Measurements from ENCODE around the gene QRICH2. TPM values are rescaled to one million over a fixed set of nuclear protein-coding genes. Genes with fewer than 3 reads are reported as not detected.
"Not testable (repeated sequence)": the region's sequence is repeated elsewhere in the genome, so short reads cannot be mapped to it uniquely, and the experiment has no call there.

The QRICH2 gene
- total RNA-seq, 1 experiment from 2014 or later, result 4.7 TPM

DNA sequence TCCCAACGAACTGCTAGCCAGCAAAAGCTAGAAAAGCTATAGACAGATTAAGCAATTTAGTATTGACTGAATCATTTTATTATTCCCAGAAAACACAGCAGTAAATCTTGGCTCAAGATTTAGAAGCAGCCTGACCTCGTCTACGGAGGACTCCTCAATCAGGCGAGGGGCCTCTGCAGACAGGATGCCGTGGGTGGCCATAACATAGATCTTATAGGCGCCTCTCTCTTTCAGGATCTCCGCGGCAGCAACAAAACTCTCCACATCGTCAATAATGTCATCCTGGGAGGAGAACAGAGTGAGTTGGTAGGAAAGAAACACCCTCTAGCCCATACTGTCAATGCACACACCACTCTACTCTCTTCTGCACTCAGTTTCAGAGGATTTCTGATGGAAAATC lies 4.7 kb upstream of the QRICH2 start:
- no peaks in the 10 kb centered on the region for H3K9me3 ChIP-seq (replicated peaks)
- H3K27me3 ChIP-seq (replicated peaks), result no peaks in the 10 kb centered on the region
- no peak overlapping the region for H3K4me3 ChIP-seq
- H3K4me1 ChIP-seq (replicated peaks), result 0 out of 2 replicates have a peak, but pooled peaks cover 3% of the 10 kb centered on the region
- H3K27ac ChIP-seq, result no peak overlapping the region
- DNase-seq (ENCODE audit: low read depth in 1 of 2, low spot score in 2 of 2), result no peak
- H3K36me3 ChIP-seq, result peaks cover 73% of the 10 kb centered on the region

- Histone ChIP-seq H3K4me1 (replicated peaks) (no peaks in the 10 kb centered on the region), H3K27ac (no peak overlapping the region), H3K9me3 (replicated peaks) (no peaks in the 10 kb centered on the region), H3K4me3 (no peak overlapping the region), H3K27me3 (replicated peaks) (no peaks in the 10 kb centered on the region), H3K36me3 (peaks cover 62% of the 10 kb centered on the region)
- no peak for DNase-seq (ENCODE audit: low read depth in 1 of 2, low spot score in 2 of 2)
Observed at GRCh38 chr17:76309461-76309860, 1.4 kb upstream of the QRICH2 start.

DNA sequence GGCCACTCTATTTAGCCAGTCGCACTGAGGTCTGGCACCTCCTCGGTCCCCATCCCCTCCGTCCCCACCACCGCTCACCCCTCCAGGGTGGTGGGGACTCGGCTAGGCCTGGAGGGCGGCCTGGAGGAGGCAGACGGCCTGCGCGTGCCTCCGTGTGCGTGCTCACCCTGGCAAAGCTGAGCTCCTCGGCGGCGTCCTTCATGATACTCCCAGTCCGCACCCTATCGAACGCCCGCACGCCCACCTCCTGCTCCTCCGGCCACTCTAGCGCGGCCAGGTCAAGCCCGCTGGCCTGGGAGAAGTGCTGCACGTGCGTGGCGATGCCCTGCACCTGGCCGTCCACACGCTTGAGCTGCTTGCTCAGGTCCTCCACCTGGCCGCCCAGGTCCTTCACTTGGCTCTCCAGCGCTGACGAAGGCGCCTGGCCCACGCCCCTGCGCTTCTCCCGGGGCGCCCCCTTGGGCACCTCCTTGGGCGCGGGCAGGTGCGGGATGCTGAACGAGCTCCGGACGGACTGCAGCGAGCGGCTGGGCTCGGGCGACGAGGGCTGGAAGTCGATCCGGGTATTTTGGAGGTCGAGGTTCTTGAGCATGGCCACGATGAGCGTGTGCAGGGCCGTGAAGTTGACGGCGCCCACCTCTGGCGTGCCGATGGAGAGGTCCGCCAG lies 644 bp downstream of the QRICH2 start:
- Histone ChIP-seq H3K27me3 (replicated peaks) (no peaks in the 10 kb centered on the region), H3K36me3 (peaks cover 45% of the 10 kb centered on the region), H3K9me3 (replicated peaks) (no peaks in the 10 kb centered on the region), H3K27ac (no peak overlapping the region), H3K4me1 (replicated peaks) (no peaks in the 10 kb centered on the region), H3K4me3 (no peak overlapping the region)
- DNase-seq (ENCODE audit: low read depth in 1 of 2, low spot score in 2 of 2), result no peak

DNA sequence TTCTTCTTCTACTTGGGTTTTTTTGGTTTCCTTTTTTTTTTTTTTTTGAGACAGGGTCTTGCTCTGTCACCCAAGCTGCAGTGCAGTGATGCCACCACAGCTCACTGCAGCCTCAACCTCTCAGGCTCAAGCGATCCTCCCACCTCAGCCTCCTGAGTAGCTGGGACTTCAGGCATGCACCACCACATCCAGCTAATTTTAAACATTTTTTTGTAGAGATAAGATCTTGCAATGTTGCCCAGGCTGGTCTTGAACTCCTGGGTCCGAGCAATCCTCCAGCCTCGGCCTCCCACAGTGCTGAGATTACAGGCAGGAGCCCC lies 3.0 kb downstream of the QRICH2 start:
- not testable (repeated sequence) for H3K4me3 ChIP-seq; DNase-seq (ENCODE audit: low read depth in 1 of 2, low spot score in 2 of 2); H3K27ac ChIP-seq; H3K4me1 ChIP-seq (replicated peaks); H3K9me3 ChIP-seq (replicated peaks); H3K27me3 ChIP-seq (replicated peaks)
- peaks cover 22% of the 10 kb centered on the region for H3K36me3 ChIP-seq

DNA sequence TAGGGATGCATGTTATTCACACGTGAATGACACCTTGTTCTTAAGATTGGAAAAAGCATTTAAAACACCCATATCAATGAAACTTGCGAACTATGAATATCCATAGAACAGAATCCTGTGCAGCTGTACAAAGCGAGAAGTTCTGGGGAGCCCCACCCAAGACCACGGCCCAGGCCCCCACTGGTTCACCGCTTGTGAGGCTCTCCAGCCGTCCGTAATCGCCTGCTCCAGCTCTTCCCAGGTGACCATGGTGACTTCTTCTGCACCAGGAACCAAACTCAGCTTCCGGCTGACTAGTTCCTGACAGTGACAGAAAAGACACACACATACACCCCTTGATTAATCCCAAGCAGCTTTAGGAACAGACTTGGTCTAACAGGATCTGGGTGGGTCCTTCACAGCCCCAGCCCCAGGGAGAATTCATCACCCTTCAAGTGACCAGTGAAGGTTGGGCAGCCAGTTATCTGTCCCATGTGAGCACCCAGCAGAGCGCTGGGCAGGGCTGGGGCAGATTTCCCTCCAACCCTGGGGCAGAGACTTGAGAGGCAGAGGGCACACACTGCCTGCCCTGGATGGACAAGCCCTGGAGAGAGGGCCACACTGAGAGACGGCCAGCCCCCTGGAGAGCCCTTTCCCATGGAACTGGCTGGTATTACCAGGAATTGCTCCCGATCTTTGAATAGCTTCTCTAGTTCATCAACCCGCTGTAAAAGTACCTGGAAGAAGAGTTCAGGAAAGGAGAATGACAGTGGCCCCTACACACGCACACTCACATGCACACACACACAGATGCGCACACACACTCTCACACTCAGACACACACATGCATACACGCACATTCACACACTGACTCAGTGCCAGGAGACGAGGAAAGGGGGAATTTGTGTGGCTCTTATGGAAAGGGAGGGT lies 3.6 kb downstream of the QRICH2 start:
- Histone ChIP-seq H3K9me3 (replicated peaks) (no peaks in the 10 kb centered on the region), H3K4me3 (no peak overlapping the region), H3K27me3 (replicated peaks) (no peaks in the 10 kb centered on the region), H3K36me3 (peaks cover 19% of the 10 kb centered on the region), H3K4me1 (replicated peaks) (no peaks in the 10 kb centered on the region), H3K27ac (no peak overlapping the region)
- no peak for DNase-seq (ENCODE audit: low read depth in 1 of 2, low spot score in 2 of 2)

DNA sequence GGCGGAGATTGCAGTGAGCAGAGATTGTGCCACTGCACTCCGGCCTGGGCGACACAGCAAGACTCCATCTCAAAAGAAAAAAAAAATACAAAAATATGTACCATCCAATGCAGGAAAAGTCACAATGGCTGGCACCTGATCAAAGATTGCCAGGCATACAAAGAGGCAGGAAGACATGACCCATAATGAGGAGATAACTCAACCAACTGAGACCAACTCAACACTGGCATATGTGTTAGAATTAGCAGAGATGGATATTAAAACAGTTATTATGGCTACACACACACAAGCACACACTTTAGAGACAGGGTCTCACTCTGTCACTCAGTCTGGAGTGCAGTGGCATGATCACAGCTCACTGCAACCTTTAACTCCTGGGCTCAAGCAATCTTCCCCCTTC lies 10.6 kb downstream of the QRICH2 start:
- DNase-seq (ENCODE audit: low read depth in 1 of 2, low spot score in 2 of 2), result no peak
- no peak overlapping the region for H3K4me3 ChIP-seq
- H3K4me1 ChIP-seq (replicated peaks), result no peaks in the 10 kb centered on the region
- no peaks in the 10 kb centered on the region for H3K9me3 ChIP-seq (replicated peaks)
- H3K36me3 ChIP-seq, result peaks cover 17% of the 10 kb centered on the region
- no peaks in the 10 kb centered on the region for H3K27me3 ChIP-seq (replicated peaks)
- H3K27ac ChIP-seq, result no peak overlapping the region

- no peaks in the 10 kb centered on the region for H3K4me1 ChIP-seq (replicated peaks)
- H3K9me3 ChIP-seq (replicated peaks), result no peaks in the 10 kb centered on the region
- H3K4me3 ChIP-seq, result no peak overlapping the region
- peaks cover 18% of the 10 kb centered on the region for H3K36me3 ChIP-seq
- DNase-seq (ENCODE audit: low read depth in 1 of 2, low spot score in 2 of 2), result no peak
- H3K27ac ChIP-seq, result no peak overlapping the region
- no peaks in the 10 kb centered on the region for H3K27me3 ChIP-seq (replicated peaks)
Observed at GRCh38 chr17:76296889-76297288, 11.2 kb downstream of the QRICH2 start.

- Histone ChIP-seq H3K4me1 (replicated peaks) (no peaks in the 10 kb centered on the region), H3K9me3 (replicated peaks) (no peaks in the 10 kb centered on the region), H3K4me3 (no peak overlapping the region), H3K36me3 (peaks cover 24% of the 10 kb centered on the region), H3K27ac (no peak overlapping the region), H3K27me3 (replicated peaks) (no peaks in the 10 kb centered on the region)
- DNase-seq (ENCODE audit: low read depth in 1 of 2, low spot score in 2 of 2), result no peak
Observed at GRCh38 chr17:76296186-76296585, 11.9 kb downstream of the QRICH2 start.

DNA sequence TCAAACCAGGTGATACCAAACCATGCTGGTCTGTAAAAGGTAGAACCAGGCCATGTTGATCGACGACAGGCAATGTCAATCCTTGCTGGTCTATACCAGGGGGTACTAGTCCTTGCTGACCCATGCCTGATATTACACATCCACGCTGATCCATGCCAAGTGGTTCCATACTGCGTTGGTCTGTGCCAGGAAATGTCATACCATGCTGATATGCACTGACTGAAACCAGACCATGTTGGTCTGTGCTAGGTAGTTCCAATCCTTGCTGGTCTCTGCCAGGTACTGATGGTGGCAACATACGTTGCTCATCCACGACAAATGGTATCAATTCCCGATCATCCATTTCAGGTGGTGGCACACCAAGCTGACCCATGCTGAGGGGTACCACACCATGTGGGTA lies 15.0 kb downstream of the QRICH2 start:
- Histone ChIP-seq H3K9me3 (replicated peaks) (no peaks in the 10 kb centered on the region), H3K27me3 (replicated peaks) (no peaks in the 10 kb centered on the region), H3K4me1 (replicated peaks) (no peaks in the 10 kb centered on the region), H3K4me3 (no peak overlapping the region), H3K27ac (no peak overlapping the region), H3K36me3 (peaks cover 36% of the 10 kb centered on the region)
- DNase-seq (ENCODE audit: low read depth in 1 of 2, low spot score in 2 of 2), result no peak

DNA sequence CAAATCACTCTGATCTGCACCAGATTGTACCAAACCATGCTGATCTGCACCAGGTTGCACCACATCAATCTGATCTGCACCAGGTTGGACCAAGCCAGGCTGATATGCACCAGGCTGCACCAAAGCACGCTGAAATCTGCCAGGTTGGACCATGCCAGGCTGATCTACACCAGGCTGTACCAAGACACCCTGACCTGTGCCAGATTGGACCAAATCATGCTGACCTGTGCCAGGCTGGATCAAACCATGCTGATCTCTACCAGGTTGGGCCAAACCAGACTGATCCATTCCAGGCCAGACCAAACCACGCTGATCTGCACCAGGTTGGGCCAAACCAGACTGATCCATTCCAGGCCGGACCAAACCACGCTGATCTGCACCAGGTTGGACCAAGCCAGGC lies 15.5 kb downstream of the QRICH2 start:
- no peaks in the 10 kb centered on the region for H3K27me3 ChIP-seq (replicated peaks)
- peaks cover 36% of the 10 kb centered on the region for H3K36me3 ChIP-seq
- no peak overlapping the region for H3K4me3 ChIP-seq
- DNase-seq (ENCODE audit: low read depth in 1 of 2, low spot score in 2 of 2), result no peak
- H3K4me1 ChIP-seq (replicated peaks), result no peaks in the 10 kb centered on the region
- no peak overlapping the region for H3K27ac ChIP-seq
- no peaks in the 10 kb centered on the region for H3K9me3 ChIP-seq (replicated peaks)

DNA sequence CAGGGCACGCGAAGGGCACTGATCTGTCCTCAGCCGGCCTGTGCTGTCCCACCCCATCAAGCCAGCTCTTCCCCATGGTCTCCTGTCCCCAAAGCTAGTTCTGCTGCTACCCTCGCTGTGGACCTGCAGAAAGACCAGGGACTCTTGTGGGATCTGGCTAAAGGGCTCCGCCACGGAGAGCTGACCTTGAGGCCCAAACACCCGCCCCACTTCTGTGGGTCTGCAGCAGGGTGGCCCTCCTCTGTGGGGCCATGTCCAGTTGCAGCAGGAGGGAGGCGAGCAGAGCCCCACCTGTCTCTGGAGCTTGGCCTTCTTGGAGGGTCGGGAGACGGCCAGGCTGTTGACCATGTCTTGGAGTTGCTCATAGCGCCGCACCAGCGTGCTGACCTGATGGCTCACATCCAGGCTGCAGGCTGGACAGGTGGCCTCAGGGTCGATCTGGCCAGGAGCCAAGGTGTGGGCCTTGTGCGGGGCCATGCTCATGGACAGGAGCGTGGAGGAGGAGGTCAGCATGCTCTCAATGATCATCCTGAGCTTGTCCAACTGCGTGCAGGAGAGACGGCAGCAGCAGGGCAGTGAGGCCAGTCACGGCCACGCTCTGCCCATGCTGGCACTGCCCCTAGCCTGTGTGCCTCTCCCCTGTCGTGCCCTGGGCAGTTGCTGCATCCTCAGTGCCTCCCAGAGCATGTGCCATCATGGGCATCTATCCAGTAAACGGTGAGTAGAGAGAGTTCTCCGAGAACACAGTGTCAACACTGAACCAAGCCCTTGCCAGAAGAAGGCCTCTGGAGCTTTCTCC lies 26.3 kb downstream of the QRICH2 start:
- H3K27me3 ChIP-seq (replicated peaks), result no peaks in the 10 kb centered on the region
- H3K4me1 ChIP-seq (replicated peaks), result peaks cover 7% of the 10 kb centered on the region
- peaks cover 22% of the 10 kb centered on the region for H3K36me3 ChIP-seq
- H3K27ac ChIP-seq, result no peak overlapping the region
- no peak for DNase-seq (ENCODE audit: low read depth in 1 of 2, low spot score in 2 of 2)
- no peaks in the 10 kb centered on the region for H3K9me3 ChIP-seq (replicated peaks)
- H3K4me3 ChIP-seq, result no peak overlapping the region

DNA sequence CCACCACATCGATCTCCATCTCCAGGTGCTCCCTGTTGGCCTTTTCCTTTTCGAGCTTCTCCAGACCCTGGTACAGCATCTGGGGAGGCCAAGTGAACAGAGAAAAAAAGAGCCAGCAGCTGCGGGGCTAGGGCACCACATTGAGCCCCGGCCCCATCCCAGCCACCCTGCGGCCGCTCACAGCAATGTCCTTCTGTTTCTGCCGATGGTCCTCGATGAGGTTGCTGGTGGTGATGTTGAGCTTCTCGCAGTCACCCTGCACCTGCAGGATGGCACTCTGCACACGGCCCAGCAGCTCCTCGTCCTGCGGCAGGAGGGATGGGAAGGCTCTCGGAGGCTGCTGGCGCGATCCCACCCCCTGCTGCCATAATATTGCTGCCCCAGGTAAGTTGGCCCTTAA lies 27.4 kb downstream of the QRICH2 start:
- Histone ChIP-seq H3K36me3 (peaks cover 18% of the 10 kb centered on the region), H3K27ac (no peak overlapping the region), H3K4me1 (replicated peaks) (peaks cover 8% of the 10 kb centered on the region), H3K27me3 (replicated peaks) (no peaks in the 10 kb centered on the region), H3K4me3 (no peak overlapping the region), H3K9me3 (replicated peaks) (no peaks in the 10 kb centered on the region)
- DNase-seq (ENCODE audit: low read depth in 1 of 2, low spot score in 2 of 2), result no peak

DNA sequence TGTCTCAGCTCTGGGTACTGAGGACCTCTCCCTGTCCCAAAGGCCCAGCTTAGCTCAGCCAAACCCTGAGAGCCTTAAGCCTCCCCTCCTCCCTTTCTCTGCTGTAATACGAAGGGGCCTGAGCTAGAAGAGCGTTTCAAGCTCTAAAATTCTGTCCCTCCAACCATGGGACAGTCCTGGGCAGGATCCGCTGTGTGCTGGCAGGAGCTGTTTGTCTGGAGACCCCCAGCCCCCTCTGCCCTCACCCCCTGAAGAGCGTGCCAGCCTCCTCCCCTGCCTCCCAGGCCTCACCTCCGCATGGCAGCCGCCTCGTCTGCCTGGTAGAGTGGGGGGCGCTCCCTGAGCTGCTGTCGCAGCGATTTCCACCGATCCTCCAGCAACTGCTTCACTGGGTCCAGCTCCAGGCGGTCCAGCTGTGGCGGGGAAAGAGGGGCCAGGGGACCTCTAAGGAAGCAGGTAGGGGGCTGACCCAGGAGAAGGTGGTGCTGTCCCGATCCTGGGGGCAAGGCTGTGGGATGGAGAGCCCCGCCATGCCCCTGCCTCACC lies 28.3 kb downstream of the QRICH2 start:
- Histone ChIP-seq H3K4me3 (no peak overlapping the region), H3K27me3 (replicated peaks) (no peaks in the 10 kb centered on the region), H3K9me3 (replicated peaks) (no peaks in the 10 kb centered on the region), H3K27ac (no peak overlapping the region), H3K36me3 (peaks cover 27% of the 10 kb centered on the region), H3K4me1 (replicated peaks) (peaks cover 8% of the 10 kb centered on the region)
- no peak for DNase-seq (ENCODE audit: low read depth in 1 of 2, low spot score in 2 of 2)

Data from SJSA1 (cell line).